Measurements from ENCODE around the gene ZCCHC14.
"Not testable (repeated sequence)": the region's sequence is repeated elsewhere in the genome, so short reads cannot be mapped to it uniquely, and the experiment has no call there.

DNA sequence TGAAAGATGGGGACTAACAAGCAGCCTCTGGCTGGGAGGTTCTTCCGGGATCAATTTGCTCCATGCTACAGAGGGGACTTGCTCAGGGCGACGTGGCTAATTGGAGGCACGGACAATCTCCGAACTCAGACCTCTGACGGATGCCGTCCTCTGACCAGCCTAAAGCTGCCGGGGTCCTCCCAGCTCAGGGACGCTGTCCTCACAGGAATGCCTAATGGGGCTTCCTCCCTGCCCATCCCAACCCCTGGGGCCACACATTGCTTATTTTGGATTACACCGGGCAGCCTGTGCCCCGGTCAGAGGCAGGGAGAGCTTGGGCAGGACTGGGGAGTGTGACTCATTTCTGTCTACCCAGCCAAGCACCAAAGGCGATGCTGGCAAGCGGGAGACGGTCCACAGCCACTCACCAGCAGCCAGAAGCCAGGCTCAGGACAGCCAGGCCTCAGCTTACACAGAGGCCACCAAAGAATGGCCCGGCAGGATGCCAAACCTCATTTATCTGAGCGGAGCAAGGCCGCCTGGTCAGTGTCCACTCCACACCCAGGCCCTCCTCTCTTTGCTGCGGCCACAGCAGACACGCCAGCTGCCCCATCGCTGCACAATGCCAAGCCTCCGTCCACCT, 25.7 kb upstream of the ZCCHC14 start:
- TF ChIP-seq, protein P1, sequence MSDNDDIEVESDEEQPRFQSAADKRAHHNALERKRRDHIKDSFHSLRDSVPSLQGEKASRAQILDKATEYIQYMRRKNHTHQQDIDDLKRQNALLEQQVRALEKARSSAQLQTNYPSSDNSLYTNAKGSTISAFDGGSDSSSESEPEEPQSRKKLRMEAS (IDR thresholded peaks at IDR 0.05) = not testable (repeated sequence)
- TF ChIP-seq POLR2A (IDR thresholded peaks at IDR 0.05; ENCODE audit: borderline replicate concordance, extremely low read depth, insufficient read depth, insufficient read length); POLR2AphosphoS5 (IDR thresholded peaks at IDR 0.05; ENCODE audit: low read depth, low read length); SIN3A (IDR thresholded peaks at IDR 0.05; ENCODE audit: low read depth); ZNF274 (IDR thresholded peaks at IDR 0.05; ENCODE audit: low read depth, low read length); EZH2 (IDR thresholded peaks at IDR 0.05); SRF (IDR thresholded peaks at IDR 0.05; ENCODE audit: low read depth); YY1 (IDR thresholded peaks at IDR 0.05; ENCODE audit: extremely low read depth, insufficient replicate concordance, low read depth, low read length); RAD21 (IDR thresholded peaks at IDR 0.05; ENCODE audit: low read depth); SP1 (IDR thresholded peaks at IDR 0.05; ENCODE audit: low read depth); CBX3 (IDR thresholded peaks at IDR 0.05; ENCODE audit: low read depth): not testable (repeated sequence)
- TF ChIP-seq, protein P2, sequence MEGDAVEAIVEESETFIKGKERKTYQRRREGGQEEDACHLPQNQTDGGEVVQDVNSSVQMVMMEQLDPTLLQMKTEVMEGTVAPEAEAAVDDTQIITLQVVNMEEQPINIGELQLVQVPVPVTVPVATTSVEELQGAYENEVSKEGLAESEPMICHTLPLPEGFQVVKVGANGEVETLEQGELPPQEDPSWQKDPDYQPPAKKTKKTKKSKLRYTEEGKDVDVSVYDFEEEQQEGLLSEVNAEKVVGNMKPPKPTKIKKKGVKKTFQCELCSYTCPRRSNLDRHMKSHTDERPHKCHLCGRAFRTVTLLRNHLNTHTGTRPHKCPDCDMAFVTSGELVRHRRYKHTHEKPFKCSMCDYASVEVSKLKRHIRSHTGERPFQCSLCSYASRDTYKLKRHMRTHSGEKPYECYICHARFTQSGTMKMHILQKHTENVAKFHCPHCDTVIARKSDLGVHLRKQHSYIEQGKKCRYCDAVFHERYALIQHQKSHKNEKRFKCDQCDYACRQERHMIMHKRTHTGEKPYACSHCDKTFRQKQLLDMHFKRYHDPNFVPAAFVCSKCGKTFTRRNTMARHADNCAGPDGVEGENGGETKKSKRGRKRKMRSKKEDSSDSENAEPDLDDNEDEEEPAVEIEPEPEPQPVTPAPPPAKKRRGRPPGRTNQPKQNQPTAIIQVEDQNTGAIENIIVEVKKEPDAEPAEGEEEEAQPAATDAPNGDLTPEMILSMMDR (IDR thresholded peaks at IDR 0.05 in 2 of 3, conservative IDR thresholded peaks at IDR 0.05 in 1 of 3; ENCODE audit: borderline replicate concordance in 1 of 3, insufficient read depth in 1 of 3, low read depth in 2 of 3, low read length in 2 of 3) = not testable (repeated sequence)
- TF ChIP-seq, protein P3, sequence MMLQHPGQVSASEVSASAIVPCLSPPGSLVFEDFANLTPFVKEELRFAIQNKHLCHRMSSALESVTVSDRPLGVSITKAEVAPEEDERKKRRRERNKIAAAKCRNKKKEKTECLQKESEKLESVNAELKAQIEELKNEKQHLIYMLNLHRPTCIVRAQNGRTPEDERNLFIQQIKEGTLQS (IDR thresholded peaks at IDR 0.05) = not testable (repeated sequence)
- TF ChIP-seq, protein P4, sequence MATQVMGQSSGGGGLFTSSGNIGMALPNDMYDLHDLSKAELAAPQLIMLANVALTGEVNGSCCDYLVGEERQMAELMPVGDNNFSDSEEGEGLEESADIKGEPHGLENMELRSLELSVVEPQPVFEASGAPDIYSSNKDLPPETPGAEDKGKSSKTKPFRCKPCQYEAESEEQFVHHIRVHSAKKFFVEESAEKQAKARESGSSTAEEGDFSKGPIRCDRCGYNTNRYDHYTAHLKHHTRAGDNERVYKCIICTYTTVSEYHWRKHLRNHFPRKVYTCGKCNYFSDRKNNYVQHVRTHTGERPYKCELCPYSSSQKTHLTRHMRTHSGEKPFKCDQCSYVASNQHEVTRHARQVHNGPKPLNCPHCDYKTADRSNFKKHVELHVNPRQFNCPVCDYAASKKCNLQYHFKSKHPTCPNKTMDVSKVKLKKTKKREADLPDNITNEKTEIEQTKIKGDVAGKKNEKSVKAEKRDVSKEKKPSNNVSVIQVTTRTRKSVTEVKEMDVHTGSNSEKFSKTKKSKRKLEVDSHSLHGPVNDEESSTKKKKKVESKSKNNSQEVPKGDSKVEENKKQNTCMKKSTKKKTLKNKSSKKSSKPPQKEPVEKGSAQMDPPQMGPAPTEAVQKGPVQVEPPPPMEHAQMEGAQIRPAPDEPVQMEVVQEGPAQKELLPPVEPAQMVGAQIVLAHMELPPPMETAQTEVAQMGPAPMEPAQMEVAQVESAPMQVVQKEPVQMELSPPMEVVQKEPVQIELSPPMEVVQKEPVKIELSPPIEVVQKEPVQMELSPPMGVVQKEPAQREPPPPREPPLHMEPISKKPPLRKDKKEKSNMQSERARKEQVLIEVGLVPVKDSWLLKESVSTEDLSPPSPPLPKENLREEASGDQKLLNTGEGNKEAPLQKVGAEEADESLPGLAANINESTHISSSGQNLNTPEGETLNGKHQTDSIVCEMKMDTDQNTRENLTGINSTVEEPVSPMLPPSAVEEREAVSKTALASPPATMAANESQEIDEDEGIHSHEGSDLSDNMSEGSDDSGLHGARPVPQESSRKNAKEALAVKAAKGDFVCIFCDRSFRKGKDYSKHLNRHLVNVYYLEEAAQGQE (IDR thresholded peaks at IDR 0.05; ENCODE audit: low read depth) = not testable (repeated sequence)

Data from HCT116 (cell line).